RCC 7860 (cell line): ENCODE results near the gene TDRD5.

ENCODE experiments used
- DNase-seq: peaks from one replicate; pipeline ENCODE4 v3.0.0-alpha.2; 2015; ENCODE audit warnings: low spot score
- FAIRE-seq: peaks from 2 replicates; lab custom pipeline; 2012; peaks lifted over from hg19 to GRCh38; lab: Jason Lieb, UNC

TDRD5 gene

DNA sequence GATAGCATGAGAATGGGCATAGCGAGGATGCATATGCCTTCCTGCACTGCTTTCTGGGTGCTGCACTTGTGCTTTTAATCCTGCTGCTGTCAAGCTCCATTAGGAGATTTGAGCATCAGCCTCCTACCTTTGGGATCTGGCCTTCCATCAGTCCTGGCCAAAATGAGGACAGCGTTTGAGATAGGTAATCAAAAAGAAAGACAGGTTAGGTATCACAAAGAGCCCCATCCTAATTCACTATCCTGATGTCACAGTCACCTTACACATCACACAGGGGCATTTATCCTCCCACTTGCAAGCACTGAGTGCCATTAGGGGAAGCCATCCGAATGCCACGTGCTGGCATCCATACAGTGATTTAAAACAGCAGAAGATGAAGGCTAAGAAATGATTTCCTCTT, 138.2 kb downstream of the TDRD5 start:
- DNase-seq (no peak), FAIRE-seq (no peak)

DNA sequence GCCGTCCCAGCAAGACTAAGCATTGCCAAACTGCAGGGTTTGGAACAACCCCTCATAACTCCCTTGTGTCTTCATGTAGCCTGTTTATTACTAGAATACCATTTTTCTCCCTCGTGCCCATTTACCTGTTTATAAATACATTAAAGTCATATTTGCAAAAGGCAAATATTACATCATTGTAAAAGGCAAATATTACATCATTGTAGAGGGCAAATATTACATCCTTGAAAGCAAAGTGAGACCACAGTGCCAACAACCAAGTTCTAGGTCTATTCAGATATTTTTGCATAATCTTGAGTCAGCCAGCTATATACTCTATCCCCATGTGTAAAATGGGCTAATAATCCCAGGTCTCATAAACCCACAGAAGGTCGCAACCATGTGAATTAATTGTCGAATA, 140.0 kb downstream of the TDRD5 start:
- DNase-seq (no peak), FAIRE-seq (no peak)
